NCI-H2029 treated with DMSO at 0.1 percent for 48 hours (cell line): Measurements from ENCODE around the gene PRR29.

Source experiments
- DNase-seq: peaks from one replicate; lab custom pipeline; 2025; lab: John Stamatoyannopoulos, UW

Gene PRR29

DNA sequence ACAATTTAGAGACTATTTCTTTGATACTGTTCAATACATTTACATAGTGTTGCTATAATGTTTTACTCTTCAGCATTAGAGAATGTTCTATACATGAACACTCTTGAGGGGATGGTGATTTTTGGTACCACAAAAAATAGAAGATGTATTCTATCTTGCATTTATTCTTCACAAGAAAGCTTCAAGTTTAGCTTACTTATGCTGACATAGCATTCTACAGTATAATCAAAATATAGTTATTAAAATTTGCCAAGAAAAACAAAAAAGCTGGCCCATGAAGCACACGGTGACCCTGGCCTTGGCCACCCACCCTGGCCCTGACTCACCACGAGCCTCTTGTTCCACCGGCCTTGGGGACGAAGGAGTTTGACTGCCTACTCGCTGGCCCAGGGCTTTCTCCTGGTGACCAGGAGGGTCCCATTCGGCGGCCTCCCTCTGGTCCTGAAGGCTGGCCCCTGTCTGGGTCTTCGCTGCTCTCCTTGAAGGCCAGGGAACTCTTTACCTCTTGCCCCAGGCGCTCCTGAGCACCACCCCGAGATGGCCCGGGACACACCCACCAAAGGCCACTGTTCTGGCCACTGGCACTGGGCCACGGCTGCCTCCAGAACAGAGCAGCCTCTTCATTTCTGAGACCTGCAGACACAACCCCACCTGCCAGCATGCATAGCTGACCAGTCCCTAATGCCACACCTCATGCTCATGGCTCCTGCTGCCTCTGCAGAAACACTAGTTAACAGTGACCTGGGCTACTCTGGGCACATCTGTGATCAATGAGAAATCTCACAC lies 44.7 kb downstream of the PRR29 start:
- DNase-seq = no peak

DNA sequence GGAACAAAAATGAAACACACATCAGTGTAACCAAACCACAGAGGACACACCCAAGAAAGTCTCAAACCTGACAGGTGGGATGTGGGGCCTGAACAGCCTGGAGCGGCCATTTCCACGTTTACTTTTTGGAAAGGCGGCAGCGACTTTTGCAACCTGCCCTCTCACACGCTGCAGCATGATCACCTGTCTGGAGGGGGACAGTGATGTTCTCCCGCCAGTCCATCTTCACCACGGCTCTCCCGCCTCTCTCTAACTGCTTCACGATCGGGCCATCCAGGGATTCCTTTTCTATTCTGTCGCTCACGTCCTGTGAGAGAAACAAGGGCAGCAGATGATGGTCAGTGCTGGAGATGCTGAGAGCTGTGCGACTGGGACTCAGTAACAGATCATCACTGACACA lies 47.0 kb downstream of the PRR29 start:
- DNase-seq = no peak

DNA sequence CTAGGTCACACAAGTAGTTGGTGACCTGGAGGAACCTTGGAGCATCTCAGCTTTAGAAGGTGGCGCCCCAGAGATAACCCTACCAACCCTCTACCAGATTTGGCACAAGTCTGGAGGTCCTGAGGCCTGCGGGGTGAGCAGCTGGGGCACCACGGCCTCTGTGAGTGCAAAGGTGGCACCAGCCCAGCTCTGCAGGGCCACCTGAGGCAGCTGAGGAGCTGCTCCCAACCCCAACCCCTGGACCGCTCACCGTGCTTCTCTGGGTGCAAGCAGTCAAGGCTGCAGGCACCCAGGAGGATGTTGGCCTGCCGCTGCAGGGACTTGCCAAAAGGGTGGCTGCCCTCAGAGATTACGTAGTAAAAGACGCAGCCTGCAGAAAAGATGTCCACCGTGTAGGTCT lies 50.7 kb downstream of the PRR29 start:
- DNase-seq = no peak

DNA sequence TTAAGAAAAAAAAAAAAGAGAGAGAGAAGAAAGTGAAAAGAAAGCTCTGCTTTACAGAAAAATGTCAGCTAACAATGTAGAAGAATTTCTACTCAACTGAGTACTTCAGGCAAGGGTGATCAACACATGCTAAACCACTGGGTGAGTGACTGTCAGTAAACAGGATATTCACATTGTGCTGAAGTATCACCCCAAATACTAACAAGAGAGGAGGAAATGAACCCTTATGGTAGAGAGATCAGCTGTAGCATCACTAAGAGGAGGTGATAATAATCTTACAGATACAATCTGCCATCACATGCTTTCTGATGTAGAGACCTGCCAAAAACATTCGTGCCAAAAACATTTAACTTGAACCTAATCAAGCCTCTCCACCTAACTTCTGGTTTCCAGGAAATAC lies 53.0 kb downstream of the PRR29 start:
- no peak for DNase-seq

DNA sequence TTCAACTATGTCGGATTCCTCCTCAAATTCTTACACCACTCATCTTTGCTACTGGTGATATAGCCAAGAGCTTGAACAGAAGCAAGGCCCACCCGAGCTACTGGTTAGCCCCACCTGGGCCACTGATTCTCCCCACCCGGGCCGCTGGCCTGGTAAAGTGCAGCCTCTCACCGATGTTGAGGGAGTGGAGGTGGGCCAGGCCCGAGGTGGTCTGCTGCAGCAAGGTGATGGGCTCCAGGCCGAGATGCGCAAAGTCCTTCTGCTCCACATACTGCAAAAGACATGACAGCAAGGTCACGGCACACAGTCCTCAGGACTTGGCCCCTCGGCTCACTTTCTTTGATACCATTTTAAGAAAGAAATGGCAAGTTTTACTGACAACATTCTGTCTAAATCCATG lies 55.0 kb downstream of the PRR29 start:
- DNase-seq = no peak
